Neuronal stem cell (in vitro differentiated cells): ENCODE results near the gene HEXIM2.

Experiments
- DNase-seq: peaks from one replicate; pipeline ENCODE4 v3.0.0-alpha.2; 2013; ENCODE audit warnings: low spot score
- H2AFZ ChIP-seq: one replicate; pipeline ENCODE4 v1.6.1; 2013; ENCODE audit warnings: mild to moderate bottlenecking, low read length, inconsistent platforms
- H2AK5ac ChIP-seq: 2 replicates; pipeline ENCODE4 v1.6.1; 2013; ENCODE audit warnings: low read depth, mild to moderate bottlenecking, inconsistent platforms, low read length, moderate library complexity, mixed read lengths
- H2BK120ac ChIP-seq: 2 replicates; pipeline ENCODE4 v1.6.1; 2013; ENCODE audit warnings: low read depth, mild to moderate bottlenecking, inconsistent platforms, low read length, moderate library complexity, mixed read lengths
- H2BK12ac ChIP-seq: one replicate; pipeline ENCODE4 v1.6.1; 2013; ENCODE audit warnings: low read length, inconsistent platforms
- H2BK15ac ChIP-seq: 2 replicates; pipeline ENCODE4 v1.6.1; 2013; ENCODE audit warnings: mild to moderate bottlenecking, low read length, inconsistent platforms, mixed read lengths
- H2BK5ac ChIP-seq: one replicate; pipeline ENCODE4 v1.6.1; 2013; ENCODE audit warnings: inconsistent platforms, mild to moderate bottlenecking, low read length, moderate library complexity
- H3K14ac ChIP-seq: one replicate; pipeline ENCODE4 v1.6.1; 2013; ENCODE audit warnings: low read length, inconsistent platforms
- H3K18ac ChIP-seq: 2 replicates; pipeline ENCODE4 v1.6.1; 2013; ENCODE audit warnings: low read length, inconsistent platforms
- H3K23ac ChIP-seq: 2 replicates; pipeline ENCODE4 v1.6.1; 2013; ENCODE audit warnings: low read depth, mild to moderate bottlenecking, mixed read lengths, low read length, inconsistent platforms; ENCODE audit not compliant: poor library complexity
- H3K27ac ChIP-seq: replicated peaks from 3 replicates; pipeline ENCODE4 v1.5.1; 2013; ENCODE audit warnings: low read length, inconsistent platforms
- H3K27me3 ChIP-seq, 3 experiments: 2 replicates each; pipeline ENCODE4 v1.6.1; 2013; ENCODE audit warnings: low read length in 3 of 3, mild to moderate bottlenecking in 2 of 3, inconsistent platforms in 1 of 3, low read depth in 1 of 3, mixed read lengths in 1 of 3, moderate library complexity in 1 of 3; ENCODE audit not compliant: control insufficient read depth in 3 of 3, insufficient read depth in 3 of 3
- H3K36me3 ChIP-seq, 2 donors: replicated peaks in 1 of 2; 2 replicates each; pipeline ENCODE4 v1.6.1; 2013; ENCODE audit warnings: low read length in 2 of 2; ENCODE audit not compliant: control insufficient read depth in 2 of 2, insufficient read depth in 2 of 2
- H3K4ac ChIP-seq: 2 replicates; pipeline ENCODE4 v1.6.1; 2013; ENCODE audit warnings: inconsistent platforms, mild to moderate bottlenecking, low read length, moderate library complexity
- H3K4me1 ChIP-seq, 2 donors: 1 replicate in 1 of 2; 2 replicates in 1 of 2; pipeline ENCODE4 v1.6.1; 2013; ENCODE audit warnings: low read length in 2 of 2, low read depth in 1 of 2; ENCODE audit not compliant: control insufficient read depth in 2 of 2, insufficient read depth in 1 of 2
- H3K4me2 ChIP-seq: one replicate; pipeline ENCODE4 v1.6.1; 2013; ENCODE audit warnings: mild to moderate bottlenecking, low read length, inconsistent platforms; ENCODE audit not compliant: insufficient read depth, poor library complexity, severe bottlenecking
- H3K4me3 ChIP-seq, 2 donors: 2 replicates each; pipeline ENCODE4 v1.5.1; 2013; ENCODE audit warnings: low read length in 2 of 2, mild to moderate bottlenecking in 2 of 2, inconsistent platforms in 1 of 2, moderate library complexity in 1 of 2
- H3K79me1 ChIP-seq: one replicate; pipeline ENCODE4 v1.6.1; 2013; ENCODE audit warnings: low read depth, mild to moderate bottlenecking, inconsistent platforms, low read length, moderate library complexity
- H3K9ac ChIP-seq: one replicate; pipeline ENCODE4 v1.6.1; 2013; ENCODE audit warnings: mild to moderate bottlenecking, low read depth, low read length, inconsistent platforms; ENCODE audit not compliant: poor library complexity
- H3K9me3 ChIP-seq, 2 donors: replicated peaks in 1 of 2; 2 replicates each; pipeline versions ENCODE3 to v1.6.1; 2013; ENCODE audit warnings: low read length in 2 of 2, mild to moderate bottlenecking in 2 of 2, inconsistent platforms in 1 of 2, low read depth in 1 of 2, mixed read lengths in 1 of 2, moderate library complexity in 1 of 2; ENCODE audit not compliant: control insufficient read depth in 2 of 2, insufficient read depth in 1 of 2
- H4K8ac ChIP-seq: one replicate; pipeline ENCODE4 v1.6.1; 2013; ENCODE audit warnings: low read depth, mild to moderate bottlenecking, inconsistent platforms, low read length, moderate library complexity
- H4K91ac ChIP-seq: one replicate; pipeline ENCODE4 v1.6.1; 2013; ENCODE audit warnings: low read length, low read depth, mild to moderate bottlenecking, inconsistent platforms; ENCODE audit not compliant: poor library complexity
- WGBS, 2 donors: extraction: QIAGEN DNeasy Blood & Tissue Kit; methylation state at CpG; one replicate each; pipeline ENCODE4 v1.1.7; 2013; ENCODE audit warnings: missing lambda C conversion rate in 2 of 2, mixed read lengths in 1 of 2; ENCODE audit not compliant: insufficient read length in 2 of 2, insufficient replicate concordance in 1 of 2; ENCODE audit errors: extremely low coverage in 2 of 2; 5-methylcytosine and 5-hydroxymethylcytosine counted together

HEXIM2 gene

GRCh38 chr17:45143094-45143670 lies 18.5 kb upstream of the HEXIM2 start:
- no peak overlapping the region for H3K4me2 ChIP-seq
- H3K18ac ChIP-seq: peak overlapping the region; percentile 88
- no peak overlapping the region for H3K4ac ChIP-seq
- H2BK5ac ChIP-seq: no peak overlapping the region
- peak overlapping the region; percentile 1 for H2AK5ac ChIP-seq
- peak overlapping the region; percentile 67 for H2BK12ac ChIP-seq
- H3K27ac ChIP-seq: no peak overlapping the region
- H2BK120ac ChIP-seq: no peak overlapping the region
- peak overlapping the region; percentile 5 for H2BK15ac ChIP-seq
- H3K4me1 ChIP-seq: peaks cover 9 to 27% of the 10 kb centered on the region in 2 donors
- peak overlapping the region; percentile 77 for H2AFZ ChIP-seq
- H4K8ac ChIP-seq: no peak overlapping the region
- H3K9me3 ChIP-seq: no peaks in the 10 kb centered on the region
- DNase-seq: no peak
- H3K23ac ChIP-seq: no peak overlapping the region
- H3K14ac ChIP-seq: no peak overlapping the region
- H3K4me3 ChIP-seq: no peak overlapping the region
- WGBS, 2 donors: no CpG with 5 or more reads among the region's 13 CpGs
- no peaks in the 10 kb centered on the region for H3K27me3 ChIP-seq
- H4K91ac ChIP-seq: peak overlapping the region; percentile 86
- H3K9ac ChIP-seq: peak overlapping the region; percentile 72
- peaks cover 1% of the 10 kb centered on the region for H3K79me1 ChIP-seq
- H3K36me3 ChIP-seq: no peaks in the 10 kb centered on the region

DNA sequence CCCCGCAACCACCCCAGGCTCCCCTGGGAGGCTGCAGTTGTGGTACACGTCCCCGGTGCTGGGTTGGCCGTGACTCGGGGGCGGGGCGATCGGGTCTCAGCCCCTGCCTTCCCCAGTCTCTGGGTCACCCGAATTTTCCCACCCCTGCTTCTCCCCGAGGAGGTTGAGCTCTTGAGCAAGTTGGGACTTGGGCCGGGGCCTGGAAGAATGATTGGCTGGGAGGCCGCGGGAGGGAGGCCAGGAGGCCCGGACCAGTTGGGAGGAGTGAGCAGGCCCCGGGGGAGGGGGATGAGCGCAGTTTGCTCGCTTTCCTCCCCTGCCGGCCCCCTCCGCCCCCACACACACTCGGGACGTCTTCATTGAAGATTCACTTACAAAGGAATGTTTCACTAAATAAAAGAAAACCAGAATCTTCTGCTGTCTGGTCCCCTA lies 17.9 kb upstream of the HEXIM2 start:
- H3K4ac ChIP-seq: peak overlapping the region; percentile 17
- H3K36me3 ChIP-seq: no peaks in the 10 kb centered on the region
- H3K4me1 ChIP-seq: peaks cover 9 to 26% of the 10 kb centered on the region in 2 donors
- peak overlapping the region; percentile 94 for H3K18ac ChIP-seq
- H2BK5ac ChIP-seq: no peak overlapping the region
- H3K4me3 ChIP-seq: no peak overlapping the region
- no peak overlapping the region for H4K8ac ChIP-seq
- H3K23ac ChIP-seq: no peak overlapping the region
- no peaks in the 10 kb centered on the region for H3K27me3 ChIP-seq
- H2BK12ac ChIP-seq: no peak overlapping the region
- H3K27ac ChIP-seq: no peak overlapping the region
- H3K4me2 ChIP-seq: peak overlapping the region; percentile 51
- WGBS, 2 donors: no CpG with 5 or more reads among the region's 21 CpGs
- no peak overlapping the region for H2BK120ac ChIP-seq
- H4K91ac ChIP-seq: no peak overlapping the region
- peak overlapping the region; percentile 5 for H2BK15ac ChIP-seq
- DNase-seq: no peak
- peaks cover 3% of the 10 kb centered on the region for H3K79me1 ChIP-seq
- H3K9me3 ChIP-seq: no peaks in the 10 kb centered on the region
- H2AFZ ChIP-seq: peak overlapping the region; percentile 77
- H3K9ac ChIP-seq: no peak overlapping the region
- no peak overlapping the region for H3K14ac ChIP-seq
- H2AK5ac ChIP-seq: peak overlapping the region; percentile 1

- Histone ChIP-seq H4K91ac (peak overlapping the region; percentile 59), H3K18ac (peak overlapping the region; percentile 94), H3K9me3 (no peaks in the 10 kb centered on the region), H3K4ac (no peak overlapping the region), H2BK12ac (peak overlapping the region; percentile 63), H3K4me2 (peak overlapping the region; percentile 51), H2AFZ (peak overlapping the region; percentile 77), H2AK5ac (peak overlapping the region; percentile 5), H3K27ac (no peak overlapping the region), H3K4me1 (peaks cover 9 to 20% of the 10 kb centered on the region in 2 donors), H3K27me3 (no peaks in the 10 kb centered on the region), H3K14ac (peak overlapping the region; percentile 3), H2BK120ac (no peak overlapping the region), H4K8ac (peak overlapping the region; percentile 92), H3K9ac (peak overlapping the region; percentile 13), H3K4me3 (no peak overlapping the region), H3K79me1 (peaks cover 3% of the 10 kb centered on the region), H3K36me3 (no peaks in the 10 kb centered on the region), H3K23ac (peak overlapping the region; percentile 85), H2BK15ac (peak overlapping the region; percentile 40), H2BK5ac (no peak overlapping the region)
- WGBS, 2 donors: no CpG with 5 or more reads among the region's 71 CpGs
- DNase-seq: no peak
These were observed 17.3 kb upstream of the HEXIM2 start for GRCh38 chr17:45144199-45145034.

- Histone ChIP-seq H2BK5ac (no peak overlapping the region), H3K23ac (peak overlapping the region; percentile 85), H3K14ac (no peak overlapping the region), H3K79me1 (peaks cover 6% of the 10 kb centered on the region), H3K27ac (no peak overlapping the region), H3K4me2 (peak overlapping the region; percentile 51), H3K4me3 (no peak overlapping the region), H2AFZ (no peak overlapping the region), H3K9ac (no peak overlapping the region), H4K91ac (peak overlapping the region; percentile 59), H3K18ac (peak overlapping the region; percentile 94), H2AK5ac (peak overlapping the region; percentile 5), H3K27me3 (no peaks in the 10 kb centered on the region), H3K9me3 (no peaks in the 10 kb centered on the region), H2BK12ac (peak overlapping the region; percentile 63), H4K8ac (peak overlapping the region; percentile 92), H3K36me3 (no peaks in the 10 kb centered on the region), H3K4ac (no peak overlapping the region), H2BK120ac (no peak overlapping the region), H2BK15ac (peak overlapping the region; percentile 40), H3K4me1 (peaks cover 9 to 14% of the 10 kb centered on the region in 2 donors)
- WGBS, 2 donors: no CpG with 5 or more reads among the region's 8 CpGs
- no peak for DNase-seq
These were observed 16.7 kb upstream of the HEXIM2 start for GRCh38 chr17:45145035-45145389.
